ENCODE results near the gene PLCB4. TPM values are rescaled to one million over a fixed set of nuclear protein-coding genes. Genes with fewer than 3 reads are reported as not detected.

PLCB4 gene
- total RNA-seq, 1 experiment from 2014 or later = 14.9 TPM

DNA sequence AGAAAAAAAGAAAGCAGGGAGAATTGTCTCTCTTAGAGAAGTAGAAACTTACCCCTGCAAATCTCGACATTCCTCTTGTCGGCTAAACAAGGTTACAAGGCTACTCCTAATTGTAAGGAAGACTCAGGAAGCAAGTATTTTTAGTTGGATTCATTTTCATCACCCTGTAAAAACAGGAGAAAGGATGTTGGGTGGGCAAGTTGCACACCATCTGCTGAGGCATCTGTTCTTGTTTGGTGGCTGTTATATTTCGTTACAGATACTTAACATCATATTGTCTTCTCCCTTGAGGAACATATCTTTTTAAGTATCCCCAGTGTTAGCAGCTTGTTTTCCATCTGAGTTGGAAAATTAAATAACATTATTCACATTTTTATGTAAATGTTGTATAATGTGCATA lies 187.5 kb downstream of the PLCB4 start:
- Histone ChIP-seq H3K9me2 (ENCODE audit: insufficient read depth) (no peaks in the 10 kb centered on the region), H3F3A (ENCODE audit: insufficient read depth, low read depth) (no peaks in the 10 kb centered on the region), H3K4me2 (no peak overlapping the region), H3K4me3 (no peak overlapping the region), H3K9me3 (ENCODE audit: insufficient read depth, low read depth) (no peaks in the 10 kb centered on the region), H3K27ac (no peak overlapping the region), H4K20me1 (ENCODE audit: insufficient read depth) (no peaks in the 10 kb centered on the region), H2AFZ (no peak overlapping the region), H3K79me2 (ENCODE audit: low read depth) (no peaks in the 10 kb centered on the region), H3K4me1 (replicated peaks; ENCODE audit: insufficient read depth) (peaks cover 3% of the 10 kb centered on the region), H3K36me3 (ENCODE audit: low read depth) (no peaks in the 10 kb centered on the region), H3K27me3 (ENCODE audit: insufficient read depth, low read depth) (no peaks in the 10 kb centered on the region)
- intact Hi-C loops (cut with micrococcal nuclease; ENCODE audit: unreplicated experiment) = no loop called here
- no TSS peak for BruUV-seq (replicated peaks)
- TF ChIP-seq, protein P1, sequence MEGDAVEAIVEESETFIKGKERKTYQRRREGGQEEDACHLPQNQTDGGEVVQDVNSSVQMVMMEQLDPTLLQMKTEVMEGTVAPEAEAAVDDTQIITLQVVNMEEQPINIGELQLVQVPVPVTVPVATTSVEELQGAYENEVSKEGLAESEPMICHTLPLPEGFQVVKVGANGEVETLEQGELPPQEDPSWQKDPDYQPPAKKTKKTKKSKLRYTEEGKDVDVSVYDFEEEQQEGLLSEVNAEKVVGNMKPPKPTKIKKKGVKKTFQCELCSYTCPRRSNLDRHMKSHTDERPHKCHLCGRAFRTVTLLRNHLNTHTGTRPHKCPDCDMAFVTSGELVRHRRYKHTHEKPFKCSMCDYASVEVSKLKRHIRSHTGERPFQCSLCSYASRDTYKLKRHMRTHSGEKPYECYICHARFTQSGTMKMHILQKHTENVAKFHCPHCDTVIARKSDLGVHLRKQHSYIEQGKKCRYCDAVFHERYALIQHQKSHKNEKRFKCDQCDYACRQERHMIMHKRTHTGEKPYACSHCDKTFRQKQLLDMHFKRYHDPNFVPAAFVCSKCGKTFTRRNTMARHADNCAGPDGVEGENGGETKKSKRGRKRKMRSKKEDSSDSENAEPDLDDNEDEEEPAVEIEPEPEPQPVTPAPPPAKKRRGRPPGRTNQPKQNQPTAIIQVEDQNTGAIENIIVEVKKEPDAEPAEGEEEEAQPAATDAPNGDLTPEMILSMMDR (conservative IDR thresholded peaks at IDR 0.05) = no peak
- no peak for TF ChIP-seq EZH2 (IDR thresholded peaks at IDR 0.05; ENCODE audit: low read depth)
- DNase-seq = no peak
- CTCF ChIA-PET = interaction anchor here (0.6 kb wide), 1 partner anchor 187 kb away, joined by 3 read pairs; no protein-coding TSS in a partner anchor
- POLR2A ChIA-PET (ENCODE audit: unreplicated experiment) = no interaction called here

DNA sequence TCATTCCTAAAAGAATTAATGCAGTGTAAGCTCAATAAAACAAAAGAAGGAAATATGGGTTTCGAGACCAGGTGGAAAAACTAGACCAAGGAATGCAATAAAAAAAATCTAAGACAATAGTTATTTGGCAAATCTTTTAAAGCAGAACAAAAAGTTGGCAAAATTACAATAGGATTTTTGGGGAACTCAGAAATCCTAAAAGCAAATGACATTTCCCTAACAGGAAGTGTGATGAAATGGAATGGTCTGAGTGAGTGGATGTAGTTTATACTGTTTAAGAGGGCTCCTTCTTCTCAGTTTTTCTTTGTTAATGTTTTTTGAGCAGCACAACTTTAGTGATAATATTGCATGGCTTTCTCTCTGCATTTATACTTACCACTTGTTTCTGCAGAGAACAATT lies 190.0 kb downstream of the PLCB4 start:
- Histone ChIP-seq H3K9me2 (ENCODE audit: insufficient read depth) (no peaks in the 10 kb centered on the region), H3K4me1 (replicated peaks; ENCODE audit: insufficient read depth) (peaks cover 10% of the 10 kb centered on the region), H2AFZ (no peak overlapping the region), H4K20me1 (ENCODE audit: insufficient read depth) (no peaks in the 10 kb centered on the region), H3K9me3 (ENCODE audit: insufficient read depth, low read depth) (no peaks in the 10 kb centered on the region), H3K36me3 (ENCODE audit: low read depth) (no peaks in the 10 kb centered on the region), H3F3A (ENCODE audit: insufficient read depth, low read depth) (no peaks in the 10 kb centered on the region), H3K4me2 (no peak overlapping the region), H3K27ac (no peak overlapping the region), H3K27me3 (ENCODE audit: insufficient read depth, low read depth) (no peaks in the 10 kb centered on the region), H3K4me3 (no peak overlapping the region), H3K79me2 (ENCODE audit: low read depth) (no peaks in the 10 kb centered on the region)
- no TSS peak for BruUV-seq (replicated peaks)
- ChIA-PET POLR2A (ENCODE audit: unreplicated experiment) (interaction anchor here (1.0 kb wide), 1 partner anchor 35 kb away, joined by 3 read pairs; no protein-coding TSS in a partner anchor), CTCF (no interaction called here)
- DNase-seq = no peak
- intact Hi-C loops (cut with micrococcal nuclease; ENCODE audit: unreplicated experiment) = no loop called here
- no peak for TF ChIP-seq EZH2 (IDR thresholded peaks at IDR 0.05; ENCODE audit: low read depth)
- TF ChIP-seq, protein P1 (conservative IDR thresholded peaks at IDR 0.05) = no peak

DNA sequence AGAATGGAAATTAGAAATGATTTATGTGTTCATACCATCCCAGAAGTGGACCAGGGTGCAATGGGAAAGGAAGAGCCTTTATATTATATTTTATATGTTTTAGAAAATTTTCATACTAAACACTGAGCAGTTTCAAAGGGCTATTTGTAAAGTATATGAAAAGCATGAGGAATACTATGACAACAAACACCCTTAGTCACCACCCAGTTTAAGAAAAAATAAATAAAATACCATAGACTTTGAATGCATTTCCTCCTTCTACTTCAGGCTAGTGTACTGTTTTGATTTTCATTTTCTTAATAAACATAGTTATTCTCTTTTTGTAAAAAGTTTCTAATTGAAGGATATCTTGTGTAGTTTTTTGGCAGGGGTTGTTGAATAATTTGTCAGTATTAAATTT lies 191.1 kb downstream of the PLCB4 start:
- no TSS peak for BruUV-seq (replicated peaks)
- H3K4me3 ChIP-seq = no peak overlapping the region
- intact Hi-C loops (cut with micrococcal nuclease; ENCODE audit: unreplicated experiment) = no loop called here
- CTCF ChIA-PET = no interaction called here
- no peak overlapping the region for H3K27ac ChIP-seq
- TF ChIP-seq, protein P1 (conservative IDR thresholded peaks at IDR 0.05) = no peak
- TF ChIP-seq EZH2 (IDR thresholded peaks at IDR 0.05; ENCODE audit: low read depth) = no peak
- H3K4me2 ChIP-seq = no peak overlapping the region
- no peaks in the 10 kb centered on the region for H3F3A ChIP-seq (ENCODE audit: insufficient read depth, low read depth)
- POLR2A ChIA-PET (ENCODE audit: unreplicated experiment) = no interaction called here
- H2AFZ ChIP-seq = no peak overlapping the region
- no peaks in the 10 kb centered on the region for H3K9me2 ChIP-seq (ENCODE audit: insufficient read depth)
- no peaks in the 10 kb centered on the region for H3K9me3 ChIP-seq (ENCODE audit: insufficient read depth, low read depth)
- no peak for DNase-seq
- H3K27me3 ChIP-seq (ENCODE audit: insufficient read depth, low read depth) = no peaks in the 10 kb centered on the region
- H4K20me1 ChIP-seq (ENCODE audit: insufficient read depth) = no peaks in the 10 kb centered on the region
- H3K36me3 ChIP-seq (ENCODE audit: low read depth) = no peaks in the 10 kb centered on the region
- H3K4me1 ChIP-seq (replicated peaks; ENCODE audit: insufficient read depth) = peaks cover 10% of the 10 kb centered on the region
- no peaks in the 10 kb centered on the region for H3K79me2 ChIP-seq (ENCODE audit: low read depth)

Data from PC-9 (cell line).